Endothelial cell of umbilical vein (primary cell): ENCODE data around the gene RNF227. TPM values are rescaled to one million over a fixed set of nuclear protein-coding genes. Genes with fewer than 3 reads are reported as not detected.

Experiments used
- BruUV-seq: library from RNA; stranded (reverse); fragments of 400-500 nt; replicated peaks from 2 replicates; lab custom pipeline; 2021; lab: Mats Ljungman, UMichigan
- CTCF ChIA-PET: fragments of 300-600, 350-600 bp; sonication (Branson Sonifier 250); formaldehyde crosslinking; loops from one replicate; lab custom pipeline; 2021; ENCODE audit warnings: antibody characterized with exemption, inconsistent platforms; lab: Charles Lee
- POLR2A ChIA-PET: fragments of 300-600, 350-600 bp; sonication (Branson Sonifier 250); formaldehyde crosslinking; loops from one replicate; lab custom pipeline; 2021; ENCODE audit warnings: antibody characterized with exemption, inconsistent platforms; lab: Charles Lee
- DNase-seq: peaks from one replicate; pipeline ENCODE4 v3.0.0-alpha.2; 2011; ENCODE audit warnings: low read depth, low spot score
- FAIRE-seq: peaks from 2 replicates; lab custom pipeline; 2011; peaks lifted over from hg19 to GRCh38; lab: Jason Lieb, UNC
- H2AFZ ChIP-seq: 2 replicates; pipeline ENCODE4 v1.6.0; 2012; ENCODE audit warnings: low read depth, low read length, control low read depth, inconsistent platforms
- H3K27ac ChIP-seq: 2 replicates; pipeline ENCODE4 v1.5.1; 2011; ENCODE audit warnings: low read depth, mild to moderate bottlenecking, control low read depth, low read length, moderate library complexity; ENCODE audit not compliant: insufficient read depth
- H3K27me3 ChIP-seq, 2 experiments: 2 replicates each; pipeline versions ENCODE4 v1.6.0 to v1.6.1; 2011; ENCODE audit warnings: low read length in 2 of 2, mixed read lengths in 1 of 2; ENCODE audit not compliant: control insufficient read depth in 2 of 2, insufficient read depth in 2 of 2
- H3K36me3 ChIP-seq, 2 experiments: 2 replicates in 1 of 2; 3 replicates in 1 of 2; pipeline ENCODE4 v1.5.1; 2011; ENCODE audit warnings: low read length in 2 of 2, mild to moderate bottlenecking in 1 of 2, moderate library complexity in 1 of 2; ENCODE audit not compliant: control insufficient read depth in 2 of 2, insufficient read depth in 2 of 2; ENCODE audit errors: extremely low read depth in 1 of 2
- H3K4me1 ChIP-seq: 3 replicates; pipeline ENCODE4 v1.5.1; 2011; ENCODE audit warnings: mild to moderate bottlenecking, low read length; ENCODE audit not compliant: control insufficient read depth, insufficient read depth; ENCODE audit errors: extremely low read depth
- H3K4me2 ChIP-seq: 2 replicates; pipeline ENCODE4 v1.6.1; 2011; ENCODE audit warnings: low read length, control low read depth, mixed read lengths; ENCODE audit not compliant: insufficient read depth
- H3K4me3 ChIP-seq, 3 experiments: fragments of 200-600 bp in 1 of 3; sonication (generic), shearing (Covaris generic) in 1 of 3; replicated peaks in 1 of 3; 2 replicates each; pipeline ENCODE4 v1.5.1; 2011 to 2016; ENCODE audit warnings: control low read depth in 3 of 3, low read length in 3 of 3, mild to moderate bottlenecking in 2 of 3, inconsistent platforms in 1 of 3, low read depth in 1 of 3, moderate library complexity in 1 of 3; ENCODE audit not compliant: insufficient read depth in 1 of 3
- H3K79me2 ChIP-seq: 2 replicates; pipeline ENCODE4 v1.6.0; 2012; ENCODE audit warnings: low read length, inconsistent platforms; ENCODE audit not compliant: control insufficient read depth, insufficient read depth
- H3K9ac ChIP-seq: replicated peaks from 2 replicates; pipeline ENCODE3; 2011; ENCODE audit warnings: low read length, control low read depth; ENCODE audit not compliant: insufficient read depth; ENCODE audit errors: extremely low read depth
- H3K9me1 ChIP-seq: replicated peaks from 3 replicates; pipeline ENCODE4 v1.6.0; 2011; ENCODE audit warnings: mild to moderate bottlenecking, low read length; ENCODE audit not compliant: control insufficient read depth, insufficient read depth; ENCODE audit errors: extremely low read depth
- H3K9me3 ChIP-seq: replicated peaks from 2 replicates; pipeline ENCODE4 v1.5.1; 2012; ENCODE audit warnings: low read length, inconsistent platforms; ENCODE audit not compliant: control insufficient read depth, insufficient read depth
- H4K20me1 ChIP-seq: replicated peaks from 2 replicates; pipeline ENCODE3; 2011; ENCODE audit warnings: mild to moderate bottlenecking, low read length; ENCODE audit not compliant: control insufficient read depth, insufficient read depth; ENCODE audit errors: extremely low read depth
- CTCF ChIP-seq, 2 donors: IDR thresholded peaks; 1 replicate in 1 of 2; 2 replicates in 1 of 2; pipeline ENCODE4 v1.5.1; 2011; ENCODE audit warnings: low read length in 2 of 2, mild to moderate bottlenecking in 2 of 2, moderate library complexity in 2 of 2, control low read depth in 1 of 2, inconsistent platforms in 1 of 2, low read depth in 1 of 2; ENCODE audit not compliant: insufficient read depth in 1 of 2; ENCODE audit errors: extremely low read depth in 1 of 2
- EZH2 ChIP-seq: IDR thresholded peaks from 2 replicates; pipeline ENCODE4 v1.6.1; 2012; ENCODE audit warnings: borderline replicate concordance, low read depth, mild to moderate bottlenecking, moderate library complexity, low read length, inconsistent platforms; ENCODE audit not compliant: severe bottlenecking
- MYC ChIP-seq: IDR thresholded peaks from one replicate; pipeline ENCODE4 v1.6.1; 2011; ENCODE audit warnings: mild to moderate bottlenecking, low read depth, low read length
- POLR2AphosphoS5 ChIP-seq: IDR thresholded peaks from 2 replicates; pipeline ENCODE4 v1.6.1; 2012; ENCODE audit warnings: low read depth, mild to moderate bottlenecking, control low read depth, low read length, moderate library complexity; ENCODE audit not compliant: insufficient read depth
- dilution Hi-C: fragments of 300-500 bp; cut with MboI; formaldehyde crosslinking; loops from one replicate; pipeline ENCODE4 v1.15.0; 2019; ENCODE audit warnings: low sequenced_read_pairs; ENCODE audit not compliant: extremely low pct_ligation_motif_present
- intact Hi-C: fragments of 100-400 bp; cut with micrococcal nuclease; formaldehyde crosslinking; loops from one replicate; pipeline ENCODE4 v1.10.0; 2022
- polyA plus RNA-seq, 4 experiments: library from polyadenylated mRNA; depleted of rRNA in 3 of 4; stranded (reverse) in 3 of 4; unstranded in 1 of 4; fragments of >200 nt; gene quantifications; 2 replicates each; pipeline versions ENCODE4 v1.2.1 to v1.2.3, GENCODE V29; 2011 to 2012; ENCODE audit warnings: missing spikeins in 1 of 4
- total RNA-seq: library from RNA; stranded (reverse); gene quantifications from 2 replicates; pipeline ENCODE4 v1.2.3, GENCODE V29; 2021
- TF ChIP-seq, protein P1 (sequence below): IDR thresholded peaks from 2 replicates; pipeline ENCODE4 v1.6.1; 2011; ENCODE audit not compliant: insufficient read depth, insufficient read length

RNF227 gene
- total and polyA plus RNA-seq, 2 donors (not counting 3 experiments of a cell fraction or from before 2014, with no cell fraction given) = 0.58 to 0.76 TPM

GRCh38 chr17:7889166-7889955, 26.7 kb downstream of the RNF227 start:
- ChIA-PET POLR2A (no interaction called here), CTCF (interaction anchor here (0.8 to 1.4 kb wide), 6 partner anchors 21 to 99 kb away, joined by 3 to 6 read pairs (median 4); partner anchors contain the start of gene NAA38)
- dilution Hi-C loops = no loop called here

More at GRCh38 chr17:7889166-7889955, 26.7 kb downstream of the RNF227 start:
- Histone ChIP-seq H3K9me1 (no peaks in the 10 kb centered on the region), H2AFZ (no peak overlapping the region), H3K36me3 (peaks cover 20 to 22% of the 10 kb centered on the region in 2 experiments), H3K4me3 (no peak overlapping the region), H3K79me2 (peaks cover 32% of the 10 kb centered on the region), H4K20me1 (no peaks in the 10 kb centered on the region), H3K27me3 (no peaks in the 10 kb centered on the region), H3K4me1 (peaks cover 28% of the 10 kb centered on the region), H3K9ac (peak overlapping the region; percentile 69), H3K4me2 (peak overlapping the region; percentile 60), H3K27ac (peak overlapping the region; percentile 78), H3K9me3 (no peaks in the 10 kb centered on the region)
- TF ChIP-seq EZH2 = no peak
- TF ChIP-seq POLR2AphosphoS5 = peak; percentile 35
- no peak for TF ChIP-seq MYC
- TF ChIP-seq CTCF (IDR thresholded peaks at IDR 0.05; ENCODE audit: extremely low read depth in 1 of 2, insufficient read depth in 1 of 2, low read depth in 1 of 2, low read length in 2 of 2) = peak; percentile 51 to 77
- TF ChIP-seq, protein P1, sequence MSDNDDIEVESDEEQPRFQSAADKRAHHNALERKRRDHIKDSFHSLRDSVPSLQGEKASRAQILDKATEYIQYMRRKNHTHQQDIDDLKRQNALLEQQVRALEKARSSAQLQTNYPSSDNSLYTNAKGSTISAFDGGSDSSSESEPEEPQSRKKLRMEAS = no peak
- intact Hi-C loops = loop anchor here (1.0 to 5.0 kb wide), 2 partner anchors 26 to 202 kb away; partner anchors contain the start of genes TP53 and WRAP53
- DNase-seq (peak; percentile 93), FAIRE-seq (peak; percentile 96)
- no TSS peak for BruUV-seq
